GM18520 (cell line): ENCODE results near the gene KLHDC10.
"Not testable (repeated sequence)": the region's sequence is repeated elsewhere in the genome, so short reads cannot be mapped to it uniquely, and the experiment has no call there.

Source experiments
- ATAC-seq: cut with Tn5 transposase; IDR thresholded peaks from one replicate; pipeline ENCODE4 v1.9.1; 2021; ENCODE audit not compliant: unreplicated experiment

The KLHDC10 gene

GRCh38 chr7:130069978-130070860 is at the start of gene KLHDC10:
KLHDC10 (plus strand) TSS chr7:130070534; CDS start chr7:130070644, 110 bp downstream.
- peak; percentile 93 for ATAC-seq

GRCh38 chr7:130021105-130021834 is 49.1 kb upstream of the KLHDC10 start:
- no peak for ATAC-seq

GRCh38 chr7:130022115-130022514 is 48.2 kb upstream of the KLHDC10 start:
- no peak for ATAC-seq

- ATAC-seq = no peak
Measured at GRCh38 chr7:130022623-130023175, 47.6 kb upstream of the KLHDC10 start.

- ATAC-seq = no peak
Measured at GRCh38 chr7:130024390-130024789, 45.9 kb upstream of the KLHDC10 start.

- no peak for ATAC-seq
Measured at GRCh38 chr7:130032698-130033097, 37.6 kb upstream of the KLHDC10 start.

- ATAC-seq = no peak
Measured at GRCh38 chr7:130037703-130038102, 32.6 kb upstream of the KLHDC10 start.

- no peak for ATAC-seq
Measured at GRCh38 chr7:130040576-130040975, 29.8 kb upstream of the KLHDC10 start.

GRCh38 chr7:130047831-130048230 is 22.5 kb upstream of the KLHDC10 start:
- no peak for ATAC-seq

- no peak for ATAC-seq
Measured at GRCh38 chr7:130048906-130049305, 21.4 kb upstream of the KLHDC10 start.

GRCh38 chr7:130052250-130052649 is 18.1 kb upstream of the KLHDC10 start:
- not testable (repeated sequence) for ATAC-seq

- ATAC-seq = not testable (repeated sequence)
Measured at GRCh38 chr7:130055198-130055597, 15.1 kb upstream of the KLHDC10 start.

GRCh38 chr7:130062246-130062645 is 8.1 kb upstream of the KLHDC10 start:
- ATAC-seq = no peak

GRCh38 chr7:130063036-130063435 is 7.3 kb upstream of the KLHDC10 start:
- ATAC-seq = no peak

GRCh38 chr7:130064580-130064926 is 5.8 kb upstream of the KLHDC10 start:
- ATAC-seq = not testable (repeated sequence)

GRCh38 chr7:130065500-130066152 is 4.7 kb upstream of the KLHDC10 start:
- no peak for ATAC-seq

- ATAC-seq = no peak
Measured at GRCh38 chr7:130069179-130069977, 956 bp upstream of the KLHDC10 start.

GRCh38 chr7:130070861-130071622 is 708 bp downstream of the KLHDC10 start:
- ATAC-seq = no peak

- ATAC-seq = no peak
Measured at GRCh38 chr7:130071701-130072622, 1.6 kb downstream of the KLHDC10 start.
